ENCODE measurements around the gene THRA.

THRA gene

GRCh38 chr17:40062329-40063186 is at the start of gene THRA:
TSS of gene THRA (plus strand) at chr17:40062965. CDS start at chr17:40074489, 11,524 bp downstream.
- no peak for TF ChIP-seq CTCF (IDR thresholded peaks at IDR 0.05)
- Histone ChIP-seq H3K27me3 (no peaks in the 10 kb centered on the region), H3K27ac (peak within 1 kb of the TSS; percentile 93 to 94), H3K36me3 (no peaks in the 10 kb centered on the region), H3K9me3 (no peaks in the 10 kb centered on the region), H3K4me1 (peaks cover 0 to 55% (median 39%) of the 10 kb centered on the region in 4 donors), H3K4me3 (peak within 1 kb of the TSS; percentile 76 to 86)
- DNase-seq = peak; percentile 65 to 86
- intact Hi-C loops (cut with DNase I; ENCODE audit: low total_unique reads) = loop anchor here (5.0 kb wide), 1 partner anchor 50 kb away; no protein-coding TSS in a partner anchor

GRCh38 chr17:40014375-40014980 is 48.3 kb upstream of the THRA start:
- H3K4me1 ChIP-seq = peaks cover 0 to 33% (median 25%) of the 10 kb centered on the region in 4 donors
- no peaks in the 10 kb centered on the region for H3K9me3 ChIP-seq
- intact Hi-C loops (cut with DNase I; ENCODE audit: low total_unique reads) = loop anchor here (5.0 to 10.0 kb wide), 2 partner anchors 178 to 260 kb away; no protein-coding TSS in a partner anchor
- peak overlapping the region in 1 of 2 donors; percentile 10 for H3K27ac ChIP-seq
- no peak overlapping the region for H3K4me3 ChIP-seq
- DNase-seq = no peak
- no peak for TF ChIP-seq CTCF (IDR thresholded peaks at IDR 0.05)
- peaks cover 2 to 6% (median 4%) of the 10 kb centered on the region in 3 donors for H3K36me3 ChIP-seq
- H3K27me3 ChIP-seq = no peaks in the 10 kb centered on the region

- Histone ChIP-seq H3K27me3 (no peaks in the 10 kb centered on the region), H3K36me3 (peaks cover 4 to 14% (median 12%) of the 10 kb centered on the region in 3 donors), H3K4me1 (peaks cover 0 to 36% (median 27%) of the 10 kb centered on the region in 4 donors), H3K27ac (peak within 1 kb of the TSS in 1 of 2 donors; percentile 10), H3K4me3 (no peak within 1 kb of the TSS), H3K9me3 (no peaks in the 10 kb centered on the region)
- no peak for DNase-seq
- no peak for TF ChIP-seq CTCF (IDR thresholded peaks at IDR 0.05)
- intact Hi-C loops (cut with DNase I; ENCODE audit: low total_unique reads) = loop anchor here (10.0 kb wide), 1 partner anchor 260 kb away; no protein-coding TSS in a partner anchor
Measured at GRCh38 chr17:40015005-40015997, 47.5 kb upstream of the THRA start, which contains the start of gene CSF3. TSS of gene CSF3 (plus strand) at chr17:40015440. CDS start at chr17:40015475, 35 bp downstream.

GRCh38 chr17:40015998-40016985 is 46.5 kb upstream of the THRA start:
- Histone ChIP-seq H3K27ac (no peak overlapping the region), H3K4me1 (peaks cover 0 to 39% (median 27%) of the 10 kb centered on the region in 4 donors), H3K27me3 (no peaks in the 10 kb centered on the region), H3K4me3 (no peak overlapping the region), H3K9me3 (no peaks in the 10 kb centered on the region), H3K36me3 (peaks cover 4 to 24% (median 19%) of the 10 kb centered on the region in 3 donors)
- intact Hi-C loops (cut with DNase I; ENCODE audit: low total_unique reads) = loop anchor here (10.0 kb wide), 1 partner anchor 259 kb away; no protein-coding TSS in a partner anchor
- no peak for TF ChIP-seq CTCF (IDR thresholded peaks at IDR 0.05)
- DNase-seq = no peak

Measured in tibial artery (tissue), 4 donors.